GM23338 (cell line): ENCODE measurements around the gene CEBPZ. TPM values are rescaled to one million over a fixed set of nuclear protein-coding genes. Genes with fewer than 3 reads are reported as not detected.
A peak's percentile ranks its signal among the peaks of the same experiment; 100 is the strongest.

ENCODE experiments used
- ATAC-seq: fragments of 200-7000 bp; cut with Tn5 transposase; 3 replicates; pipeline ENCODE4 v1.9.1; 2020
- DNase-seq: peaks from one replicate; pipeline ENCODE4 v3.0.0-alpha.2; 2015; ENCODE audit warnings: low spot score
- H2AFZ ChIP-seq: fragments of 200-600 bp; sonication (generic); 2 replicates; pipeline ENCODE4 v1.8.0; 2016; ENCODE audit warnings: antibody characterized with exemption, mild to moderate bottlenecking, moderate library complexity
- H3F3A ChIP-seq: fragments of 200-600 bp; sonication (generic); replicated peaks from 2 replicates; pipeline ENCODE4 v1.8.0; 2017; ENCODE audit warnings: antibody characterized with exemption, mixed run types, low read depth
- H3K27ac ChIP-seq: fragments of 200-600 bp; sonication (generic); 2 replicates; pipeline ENCODE4 v1.6.1; 2016; ENCODE audit warnings: low read depth
- H3K27me3 ChIP-seq: fragments of 200-600 bp; sonication (generic); 2 replicates; pipeline ENCODE4 v1.8.0; 2016; ENCODE audit warnings: mild to moderate bottlenecking, mixed run types, moderate library complexity; ENCODE audit not compliant: insufficient read depth
- H3K36me3 ChIP-seq: fragments of 200-600 bp; sonication (generic); 2 replicates; pipeline ENCODE4 v1.8.0; 2016; ENCODE audit warnings: mild to moderate bottlenecking; ENCODE audit not compliant: insufficient read depth
- H3K4me1 ChIP-seq: fragments of 200-600 bp; sonication (generic); 2 replicates; pipeline ENCODE4 v1.8.0; 2016; ENCODE audit warnings: mild to moderate bottlenecking, moderate library complexity; ENCODE audit not compliant: insufficient read depth
- H3K4me2 ChIP-seq: fragments of 200-600 bp; sonication (generic); 2 replicates; pipeline ENCODE4 v1.7.1; 2017; ENCODE audit warnings: mixed run types
- H3K4me3 ChIP-seq: fragments of 200-600 bp; sonication (generic); 2 replicates; pipeline ENCODE4 v1.6.1; 2016; ENCODE audit warnings: mixed run types
- H3K79me2 ChIP-seq: fragments of 200-600 bp; sonication (generic); replicated peaks from 2 replicates; pipeline ENCODE4 v1.8.0; 2017; ENCODE audit warnings: mild to moderate bottlenecking; ENCODE audit not compliant: insufficient read depth
- H3K9me2 ChIP-seq: fragments of 200-600 bp; sonication (generic); 2 replicates; pipeline ENCODE4 v1.8.0; 2017; ENCODE audit not compliant: insufficient read depth
- H4K20me1 ChIP-seq: fragments of 200-600 bp; sonication (generic); replicated peaks from 2 replicates; pipeline ENCODE4 v1.8.0; 2017; ENCODE audit warnings: mild to moderate bottlenecking; ENCODE audit not compliant: insufficient read depth
- H3K27ac Mint-ChIP-seq: 2 replicates; pipeline ENCODE4 v1.8.0; 2020; ENCODE audit warnings: inconsistent platforms, mild to moderate bottlenecking, moderate library complexity, mixed read lengths
- H3K27me3 Mint-ChIP-seq: 3 replicates; pipeline ENCODE4 v1.8.0; 2022; ENCODE audit warnings: low read depth, mild to moderate bottlenecking, moderate library complexity, mixed read lengths, inconsistent platforms; ENCODE audit not compliant: insufficient read depth, poor library complexity
- H3K36me3 Mint-ChIP-seq: 3 replicates; pipeline ENCODE4 v1.8.0; 2021; ENCODE audit warnings: low read depth, mild to moderate bottlenecking, inconsistent platforms, moderate library complexity, mixed read lengths
- H3K4me1 Mint-ChIP-seq: 3 replicates; pipeline ENCODE4 v1.8.0; 2020; ENCODE audit warnings: mild to moderate bottlenecking, inconsistent platforms, mixed read lengths
- H3K4me3 Mint-ChIP-seq: 3 replicates; pipeline ENCODE4 v1.8.0; 2021; ENCODE audit warnings: moderate library complexity, mild to moderate bottlenecking, inconsistent platforms, mixed read lengths
- H3K9me3 Mint-ChIP-seq: 3 replicates; pipeline ENCODE4 v1.8.0; 2020; ENCODE audit warnings: moderate library complexity, mild to moderate bottlenecking, inconsistent platforms, mixed read lengths
- CREB1 ChIP-seq: fragments of 250-450 bp; sonication (Bioruptor Pico); IDR thresholded peaks from 2 replicates; pipeline ENCODE4 v1.5.0; 2020; ENCODE audit warnings: low read depth, mild to moderate bottlenecking, moderate library complexity
- EZH2phosphoT487 ChIP-seq: fragments of 200-600 bp; sonication (generic); IDR thresholded peaks from one replicate; pipeline ENCODE4 v1.8.1; 2018; ENCODE audit warnings: antibody characterized with exemption; ENCODE audit not compliant: unreplicated experiment
- JUNB ChIP-seq: IDR thresholded peaks from one replicate; pipeline ENCODE4 v1.6.1; 2016; ENCODE audit warnings: antibody characterized with exemption; ENCODE audit not compliant: unreplicated experiment
- NANOG ChIP-seq: IDR thresholded peaks from 2 replicates; pipeline ENCODE4 v1.6.1; 2016; ENCODE audit warnings: antibody characterized with exemption, borderline replicate concordance
- polyA plus RNA-seq: library from polyadenylated mRNA; unstranded; fragments of >200 nt; fragmentation: Nextera tagmentation; extraction: Ambion mirVana; gene quantifications from 2 replicates; pipeline ENCODE4 v1.2.1, GENCODE V29; 2016
- total RNA-seq: library from RNA; depleted of rRNA; stranded (reverse); fragments of >200 nt; shearing (Covaris generic); gene quantifications from 2 replicates; pipeline ENCODE4 v1.2.3, GENCODE V29; 2014
- TF ChIP-seq, protein P1 (sequence below): IDR thresholded peaks from one replicate; pipeline ENCODE4 v1.6.1; 2018; ENCODE audit warnings: antibody characterized with exemption; ENCODE audit not compliant: unreplicated experiment
- TF ChIP-seq, protein P2 (sequence below): fragments of 250-450 bp; sonication (Bioruptor Pico); IDR thresholded peaks from 2 replicates; pipeline ENCODE4 v1.5.0; 2020; ENCODE audit warnings: mild to moderate bottlenecking, moderate library complexity
- TF ChIP-seq, protein P3 (sequence below), 2 experiments: fragments of 200-600 bp in 1 of 2; sonication (generic) in 1 of 2; conservative IDR thresholded peaks; 2 replicates each; pipeline versions ENCODE4 v1.5.1 to v1.6.1; 2016 to 2017; ENCODE audit warnings: antibody characterized with exemption in 2 of 2, low read depth in 2 of 2, mild to moderate bottlenecking in 2 of 2, moderate library complexity in 1 of 2

Gene CEBPZ
- total and polyA plus RNA-seq, 2 experiments from 2014 or later, result 133 to 185 TPM

DNA sequence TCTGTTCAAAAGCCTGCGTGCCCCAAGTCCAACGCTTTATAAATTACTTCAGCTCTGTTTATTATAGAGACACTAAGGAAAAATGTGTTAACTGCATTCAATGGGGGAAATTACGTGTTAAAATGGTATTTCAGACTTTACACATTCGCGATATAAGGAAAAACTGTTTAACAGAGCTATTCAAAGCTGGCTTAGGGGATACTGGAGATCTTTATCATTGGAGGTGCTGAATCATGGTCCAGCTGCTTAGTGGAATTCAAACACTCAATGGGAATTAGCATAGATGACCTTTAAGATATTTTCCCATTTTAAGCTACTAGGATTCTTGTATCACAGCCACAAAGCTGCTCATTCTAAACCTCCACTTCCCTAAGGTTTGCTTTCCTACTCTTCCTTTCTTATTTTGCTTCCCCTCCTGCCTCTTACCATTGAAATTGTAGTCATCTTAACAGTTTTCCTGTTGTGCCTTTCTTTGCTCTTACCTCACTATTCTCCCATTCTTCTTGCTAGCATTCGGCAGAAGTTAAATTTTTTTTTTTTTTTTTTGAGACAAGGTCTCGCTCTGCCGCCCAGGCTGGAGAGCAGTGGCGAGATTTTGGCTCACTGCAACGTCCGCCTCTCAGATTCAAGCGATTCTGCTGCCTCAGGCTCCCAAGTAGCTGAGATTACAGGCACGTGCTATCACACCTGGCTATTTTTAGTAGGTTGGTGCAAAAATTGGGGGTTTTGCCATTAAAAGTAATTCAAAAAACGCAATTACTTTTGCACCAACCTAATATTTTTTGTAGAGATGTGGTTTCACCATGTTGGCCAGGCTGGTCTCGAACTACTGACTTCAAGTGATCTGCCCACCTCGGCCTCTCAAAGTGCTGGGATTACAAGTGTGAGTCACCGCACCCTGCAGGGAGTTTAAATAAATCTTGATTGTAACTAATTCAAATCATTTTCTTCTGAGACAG, 49.4 kb downstream of the CEBPZ start:
- TF ChIP-seq, protein P1, sequence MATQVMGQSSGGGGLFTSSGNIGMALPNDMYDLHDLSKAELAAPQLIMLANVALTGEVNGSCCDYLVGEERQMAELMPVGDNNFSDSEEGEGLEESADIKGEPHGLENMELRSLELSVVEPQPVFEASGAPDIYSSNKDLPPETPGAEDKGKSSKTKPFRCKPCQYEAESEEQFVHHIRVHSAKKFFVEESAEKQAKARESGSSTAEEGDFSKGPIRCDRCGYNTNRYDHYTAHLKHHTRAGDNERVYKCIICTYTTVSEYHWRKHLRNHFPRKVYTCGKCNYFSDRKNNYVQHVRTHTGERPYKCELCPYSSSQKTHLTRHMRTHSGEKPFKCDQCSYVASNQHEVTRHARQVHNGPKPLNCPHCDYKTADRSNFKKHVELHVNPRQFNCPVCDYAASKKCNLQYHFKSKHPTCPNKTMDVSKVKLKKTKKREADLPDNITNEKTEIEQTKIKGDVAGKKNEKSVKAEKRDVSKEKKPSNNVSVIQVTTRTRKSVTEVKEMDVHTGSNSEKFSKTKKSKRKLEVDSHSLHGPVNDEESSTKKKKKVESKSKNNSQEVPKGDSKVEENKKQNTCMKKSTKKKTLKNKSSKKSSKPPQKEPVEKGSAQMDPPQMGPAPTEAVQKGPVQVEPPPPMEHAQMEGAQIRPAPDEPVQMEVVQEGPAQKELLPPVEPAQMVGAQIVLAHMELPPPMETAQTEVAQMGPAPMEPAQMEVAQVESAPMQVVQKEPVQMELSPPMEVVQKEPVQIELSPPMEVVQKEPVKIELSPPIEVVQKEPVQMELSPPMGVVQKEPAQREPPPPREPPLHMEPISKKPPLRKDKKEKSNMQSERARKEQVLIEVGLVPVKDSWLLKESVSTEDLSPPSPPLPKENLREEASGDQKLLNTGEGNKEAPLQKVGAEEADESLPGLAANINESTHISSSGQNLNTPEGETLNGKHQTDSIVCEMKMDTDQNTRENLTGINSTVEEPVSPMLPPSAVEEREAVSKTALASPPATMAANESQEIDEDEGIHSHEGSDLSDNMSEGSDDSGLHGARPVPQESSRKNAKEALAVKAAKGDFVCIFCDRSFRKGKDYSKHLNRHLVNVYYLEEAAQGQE, result no peak
- TF ChIP-seq CREB1 (CRISPR knock-in tag) (no peak), EZH2phosphoT487 (no peak), JUNB (no peak), NANOG (no peak)
- TF ChIP-seq, protein P2, sequence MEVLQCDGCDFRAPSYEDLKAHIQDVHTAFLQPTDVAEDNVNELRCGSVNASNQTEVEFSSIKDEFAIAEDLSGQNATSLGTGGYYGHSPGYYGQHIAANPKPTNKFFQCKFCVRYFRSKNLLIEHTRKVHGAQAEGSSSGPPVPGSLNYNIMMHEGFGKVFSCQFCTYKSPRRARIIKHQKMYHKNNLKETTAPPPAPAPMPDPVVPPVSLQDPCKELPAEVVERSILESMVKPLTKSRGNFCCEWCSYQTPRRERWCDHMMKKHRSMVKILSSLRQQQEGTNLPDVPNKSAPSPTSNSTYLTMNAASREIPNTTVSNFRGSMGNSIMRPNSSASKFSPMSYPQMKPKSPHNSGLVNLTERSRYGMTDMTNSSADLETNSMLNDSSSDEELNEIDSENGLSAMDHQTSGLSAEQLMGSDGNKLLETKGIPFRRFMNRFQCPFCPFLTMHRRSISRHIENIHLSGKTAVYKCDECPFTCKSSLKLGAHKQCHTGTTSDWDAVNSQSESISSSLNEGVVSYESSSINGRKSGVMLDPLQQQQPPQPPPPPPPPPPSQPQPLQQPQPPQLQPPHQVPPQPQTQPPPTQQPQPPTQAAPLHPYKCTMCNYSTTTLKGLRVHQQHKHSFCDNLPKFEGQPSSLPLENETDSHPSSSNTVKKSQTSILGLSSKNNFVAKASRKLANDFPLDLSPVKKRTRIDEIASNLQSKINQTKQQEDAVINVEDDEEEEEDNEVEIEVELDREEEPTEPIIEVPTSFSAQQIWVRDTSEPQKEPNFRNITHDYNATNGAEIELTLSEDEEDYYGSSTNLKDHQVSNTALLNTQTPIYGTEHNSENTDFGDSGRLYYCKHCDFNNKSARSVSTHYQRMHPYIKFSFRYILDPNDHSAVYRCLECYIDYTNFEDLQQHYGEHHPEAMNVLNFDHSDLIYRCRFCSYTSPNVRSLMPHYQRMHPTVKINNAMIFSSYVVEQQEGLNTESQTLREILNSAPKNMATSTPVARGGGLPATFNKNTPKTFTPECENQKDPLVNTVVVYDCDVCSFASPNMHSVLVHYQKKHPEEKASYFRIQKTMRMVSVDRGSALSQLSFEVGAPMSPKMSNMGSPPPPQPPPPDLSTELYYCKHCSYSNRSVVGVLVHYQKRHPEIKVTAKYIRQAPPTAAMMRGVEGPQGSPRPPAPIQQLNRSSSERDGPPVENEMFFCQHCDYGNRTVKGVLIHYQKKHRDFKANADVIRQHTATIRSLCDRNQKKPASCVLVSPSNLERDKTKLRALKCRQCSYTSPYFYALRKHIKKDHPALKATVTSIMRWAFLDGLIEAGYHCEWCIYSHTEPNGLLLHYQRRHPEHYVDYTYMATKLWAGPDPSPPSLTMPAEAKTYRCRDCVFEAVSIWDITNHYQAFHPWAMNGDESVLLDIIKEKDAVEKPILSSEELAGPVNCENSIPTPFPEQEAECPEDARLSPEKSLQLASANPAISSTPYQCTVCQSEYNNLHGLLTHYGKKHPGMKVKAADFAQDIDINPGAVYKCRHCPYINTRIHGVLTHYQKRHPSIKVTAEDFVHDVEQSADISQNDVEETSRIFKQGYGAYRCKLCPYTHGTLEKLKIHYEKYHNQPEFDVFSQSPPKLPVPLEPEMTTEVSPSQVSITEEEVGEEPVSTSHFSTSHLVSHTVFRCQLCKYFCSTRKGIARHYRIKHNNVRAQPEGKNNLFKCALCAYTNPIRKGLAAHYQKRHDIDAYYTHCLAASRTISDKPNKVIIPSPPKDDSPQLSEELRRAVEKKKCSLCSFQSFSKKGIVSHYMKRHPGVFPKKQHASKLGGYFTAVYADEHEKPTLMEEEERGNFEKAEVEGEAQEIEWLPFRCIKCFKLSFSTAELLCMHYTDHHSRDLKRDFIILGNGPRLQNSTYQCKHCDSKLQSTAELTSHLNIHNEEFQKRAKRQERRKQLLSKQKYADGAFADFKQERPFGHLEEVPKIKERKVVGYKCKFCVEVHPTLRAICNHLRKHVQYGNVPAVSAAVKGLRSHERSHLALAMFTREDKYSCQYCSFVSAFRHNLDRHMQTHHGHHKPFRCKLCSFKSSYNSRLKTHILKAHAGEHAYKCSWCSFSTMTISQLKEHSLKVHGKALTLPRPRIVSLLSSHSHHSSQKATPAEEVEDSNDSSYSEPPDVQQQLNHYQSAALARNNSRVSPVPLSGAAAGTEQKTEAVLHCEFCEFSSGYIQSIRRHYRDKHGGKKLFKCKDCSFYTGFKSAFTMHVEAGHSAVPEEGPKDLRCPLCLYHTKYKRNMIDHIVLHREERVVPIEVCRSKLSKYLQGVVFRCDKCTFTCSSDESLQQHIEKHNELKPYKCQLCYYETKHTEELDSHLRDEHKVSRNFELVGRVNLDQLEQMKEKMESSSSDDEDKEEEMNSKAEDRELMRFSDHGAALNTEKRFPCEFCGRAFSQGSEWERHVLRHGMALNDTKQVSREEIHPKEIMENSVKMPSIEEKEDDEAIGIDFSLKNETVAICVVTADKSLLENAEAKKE (CRISPR knock-in tag), result no peak
- TF ChIP-seq, protein P3, sequence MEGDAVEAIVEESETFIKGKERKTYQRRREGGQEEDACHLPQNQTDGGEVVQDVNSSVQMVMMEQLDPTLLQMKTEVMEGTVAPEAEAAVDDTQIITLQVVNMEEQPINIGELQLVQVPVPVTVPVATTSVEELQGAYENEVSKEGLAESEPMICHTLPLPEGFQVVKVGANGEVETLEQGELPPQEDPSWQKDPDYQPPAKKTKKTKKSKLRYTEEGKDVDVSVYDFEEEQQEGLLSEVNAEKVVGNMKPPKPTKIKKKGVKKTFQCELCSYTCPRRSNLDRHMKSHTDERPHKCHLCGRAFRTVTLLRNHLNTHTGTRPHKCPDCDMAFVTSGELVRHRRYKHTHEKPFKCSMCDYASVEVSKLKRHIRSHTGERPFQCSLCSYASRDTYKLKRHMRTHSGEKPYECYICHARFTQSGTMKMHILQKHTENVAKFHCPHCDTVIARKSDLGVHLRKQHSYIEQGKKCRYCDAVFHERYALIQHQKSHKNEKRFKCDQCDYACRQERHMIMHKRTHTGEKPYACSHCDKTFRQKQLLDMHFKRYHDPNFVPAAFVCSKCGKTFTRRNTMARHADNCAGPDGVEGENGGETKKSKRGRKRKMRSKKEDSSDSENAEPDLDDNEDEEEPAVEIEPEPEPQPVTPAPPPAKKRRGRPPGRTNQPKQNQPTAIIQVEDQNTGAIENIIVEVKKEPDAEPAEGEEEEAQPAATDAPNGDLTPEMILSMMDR (conservative IDR thresholded peaks at IDR 0.05; ENCODE audit: low read depth in 2 of 2), result no peak
- H3K4me3 Mint-ChIP-seq, result no peak overlapping the region; the same call in 2 of the 3 replicates
- no peak for DNase-seq
- Histone ChIP-seq H3K9me2 (no peaks in the 10 kb centered on the region), H3K4me1 (peaks cover 16% of the 10 kb centered on the region), H3K4me2 (no peak overlapping the region), H2AFZ (peak overlapping the region; percentile 3), H3K36me3 (no peaks in the 10 kb centered on the region), H3K79me2 (no peaks in the 10 kb centered on the region), H3K27ac (peak overlapping the region; percentile 68), H3K4me3 (no peak overlapping the region), H4K20me1 (no peaks in the 10 kb centered on the region), H3F3A (peaks cover 5% of the 10 kb centered on the region; the same call in 1 of the 2 replicates), H3K27me3 (no peaks in the 10 kb centered on the region)
- peak overlapping the region; percentile 84 for H3K27ac Mint-ChIP-seq
- H3K4me1 Mint-ChIP-seq, result peaks cover 25% of the 10 kb centered on the region
- peaks cover 4% of the 10 kb centered on the region for H3K27me3 Mint-ChIP-seq
- peak; percentile 64 for ATAC-seq
- H3K9me3 Mint-ChIP-seq, result no peaks in the 10 kb centered on the region
- no peaks in the 10 kb centered on the region for H3K36me3 Mint-ChIP-seq
